ENCODE results near the gene PROS1. TPM values are rescaled to one million over a fixed set of nuclear protein-coding genes. Genes with fewer than 3 reads are reported as not detected.

The PROS1 gene
- total RNA-seq, 1 experiment from 2014 or later = 1.3 TPM

DNA sequence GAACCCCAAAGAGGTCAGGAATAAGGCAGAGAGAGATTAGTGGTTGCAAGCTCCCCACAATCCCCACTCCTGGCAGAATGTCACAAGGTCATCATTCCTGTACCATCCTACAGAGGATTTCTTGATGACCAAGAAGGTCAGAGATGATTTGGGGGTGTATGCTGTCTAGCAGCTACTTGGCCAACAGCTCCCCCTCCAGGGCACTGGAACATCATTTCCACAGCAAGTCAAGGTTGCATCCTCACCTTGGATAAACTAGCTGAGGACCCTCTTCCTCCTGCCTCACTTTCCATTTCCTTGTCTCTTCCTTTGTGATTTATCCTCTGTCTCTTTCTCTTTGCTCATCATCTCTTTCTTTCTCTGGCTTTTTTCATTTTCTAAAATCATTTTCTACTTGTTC lies 106.3 kb downstream of the PROS1 start:
- no peaks in the 10 kb centered on the region for H3K79me1 ChIP-seq (ENCODE audit: insufficient read depth, low read depth, low read length, poor library complexity, severe bottlenecking)
- no peaks in the 10 kb centered on the region for H3K4me1 ChIP-seq (ENCODE audit: insufficient read depth, low read length)
- H3K14ac ChIP-seq (ENCODE audit: insufficient read depth, low read length) = no peak overlapping the region
- H3K23ac ChIP-seq (ENCODE audit: insufficient read length, low read depth, low read length) = no peak overlapping the region
- H3K27me3 Mint-ChIP-seq (ENCODE audit: low read depth) = no peaks in the 10 kb centered on the region; the same call in 1 of the 2 replicates
- H3T11ph ChIP-seq (ENCODE audit: low read length) = no peak overlapping the region
- no peak overlapping the region for H3K4ac ChIP-seq (ENCODE audit: low read depth, low read length)
- H3K23me2 ChIP-seq (ENCODE audit: insufficient read length, low read depth, low read length, poor library complexity, severe bottlenecking) = no peaks in the 10 kb centered on the region
- H3K4me3 Mint-ChIP-seq = no peak overlapping the region
- no peak overlapping the region for H2BK20ac ChIP-seq (ENCODE audit: low read depth, low read length, poor library complexity, severe bottlenecking)
- H3K27me3 ChIP-seq (ENCODE audit: insufficient read depth, low read length) = no peaks in the 10 kb centered on the region; the same call in 1 of the 2 replicates
- no peak overlapping the region for H2BK5ac ChIP-seq (ENCODE audit: insufficient read length, low read length)
- H2BK15ac ChIP-seq (ENCODE audit: low read depth, low read length) = no peak overlapping the region
- H3K4me1 Mint-ChIP-seq = no peaks in the 10 kb centered on the region
- no peak overlapping the region for H3K56ac ChIP-seq (ENCODE audit: insufficient read length, low read depth, low read length)
- H3K18ac ChIP-seq (ENCODE audit: insufficient read length, low read depth, low read length) = no peak overlapping the region
- H3K27ac ChIP-seq (ENCODE audit: insufficient read length, low read depth, low read length) = no peak overlapping the region
- no peak overlapping the region for H2BK120ac ChIP-seq (ENCODE audit: low read depth, low read length, poor library complexity, severe bottlenecking)
- H3K79me2 ChIP-seq (ENCODE audit: insufficient read depth, low read length) = no peaks in the 10 kb centered on the region
- H3K27ac Mint-ChIP-seq = no peak overlapping the region
- H2BK12ac ChIP-seq (ENCODE audit: insufficient read length, low read depth, low read length) = no peak overlapping the region
- DNase-seq = no peak
- no peak overlapping the region for H4K91ac ChIP-seq (ENCODE audit: insufficient read length, low read depth, low read length)
- TF ChIP-seq, protein P1, sequence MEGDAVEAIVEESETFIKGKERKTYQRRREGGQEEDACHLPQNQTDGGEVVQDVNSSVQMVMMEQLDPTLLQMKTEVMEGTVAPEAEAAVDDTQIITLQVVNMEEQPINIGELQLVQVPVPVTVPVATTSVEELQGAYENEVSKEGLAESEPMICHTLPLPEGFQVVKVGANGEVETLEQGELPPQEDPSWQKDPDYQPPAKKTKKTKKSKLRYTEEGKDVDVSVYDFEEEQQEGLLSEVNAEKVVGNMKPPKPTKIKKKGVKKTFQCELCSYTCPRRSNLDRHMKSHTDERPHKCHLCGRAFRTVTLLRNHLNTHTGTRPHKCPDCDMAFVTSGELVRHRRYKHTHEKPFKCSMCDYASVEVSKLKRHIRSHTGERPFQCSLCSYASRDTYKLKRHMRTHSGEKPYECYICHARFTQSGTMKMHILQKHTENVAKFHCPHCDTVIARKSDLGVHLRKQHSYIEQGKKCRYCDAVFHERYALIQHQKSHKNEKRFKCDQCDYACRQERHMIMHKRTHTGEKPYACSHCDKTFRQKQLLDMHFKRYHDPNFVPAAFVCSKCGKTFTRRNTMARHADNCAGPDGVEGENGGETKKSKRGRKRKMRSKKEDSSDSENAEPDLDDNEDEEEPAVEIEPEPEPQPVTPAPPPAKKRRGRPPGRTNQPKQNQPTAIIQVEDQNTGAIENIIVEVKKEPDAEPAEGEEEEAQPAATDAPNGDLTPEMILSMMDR (conservative IDR thresholded peaks at IDR 0.05) = no peak
- no peak overlapping the region for H3K4me2 ChIP-seq (ENCODE audit: insufficient read depth, insufficient read length, low read length)
- H3K9me3 Mint-ChIP-seq = peaks cover 85 to 88% of the 10 kb centered on the region in 2 experiments
- no peak overlapping the region for H3K9ac ChIP-seq (ENCODE audit: extremely low read depth, insufficient read length, low read length)
- H3K9me3 ChIP-seq (ENCODE audit: control insufficient read depth, low read depth, low read length) = peaks cover 71% of the 10 kb centered on the region
- H2AK5ac ChIP-seq (ENCODE audit: insufficient read length, low read length) = no peak overlapping the region
- H4K20me1 ChIP-seq (ENCODE audit: control insufficient read depth, insufficient read depth, insufficient read length) = no peaks in the 10 kb centered on the region
- H2AFZ ChIP-seq (ENCODE audit: low read length) = no peak overlapping the region
- H4K8ac ChIP-seq (replicated peaks; ENCODE audit: insufficient read length, low read depth, low read length) = no peak overlapping the region
- no peak overlapping the region for H4K5ac ChIP-seq (ENCODE audit: insufficient read length, low read depth, low read length)
- H3K36me3 Mint-ChIP-seq (ENCODE audit: insufficient read depth in 1 of 3, low read depth in 3 of 3) = peaks cover 7 to 33% (median 9%) of the 10 kb centered on the region in 3 experiments; a peak in 6 of 7 replicates

All from H9 (cell line).